Activated CD8-positive, alpha-beta memory T cell treated with anti-CD3 and anti-CD28 coated beads, Interleukin-2, amount 50 U/mL, for 24 hours (primary cell): ENCODE data around the gene GIPC2.

Experiments used
- DNase-seq: peaks from one replicate; pipeline ENCODE4 v3.0.0-alpha.2; 2020; ENCODE audit errors: extremely low read depth

The GIPC2 gene

GRCh38 chr1:78145105-78145580 lies 99.4 kb downstream of the GIPC2 start:
- DNase-seq = no peak

DNA sequence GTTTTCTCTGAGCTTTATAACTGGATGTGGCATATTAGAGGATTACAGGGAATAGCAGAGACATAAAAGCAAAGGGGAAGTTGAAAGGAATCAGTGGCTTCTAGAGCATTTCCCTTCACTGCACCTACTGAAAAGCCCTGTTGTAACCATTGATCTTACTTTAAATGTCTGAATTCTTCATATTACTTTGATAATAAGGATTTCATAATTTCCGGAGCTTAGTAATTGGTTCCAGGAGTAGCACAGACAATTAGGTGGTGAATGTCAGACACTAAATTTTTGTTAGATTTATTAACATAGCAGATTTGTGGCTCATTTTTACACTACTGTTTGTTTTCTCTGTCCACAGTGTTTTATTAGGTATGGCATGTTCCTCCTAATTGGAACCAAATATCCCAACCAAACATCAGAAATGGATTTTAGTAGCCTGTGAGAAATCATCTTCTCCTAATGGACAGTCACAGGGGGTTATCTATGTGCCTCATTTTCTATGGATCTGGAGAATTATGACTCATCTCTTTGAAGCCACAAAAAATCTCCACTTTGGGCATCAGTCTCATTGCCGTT lies 100.5 kb downstream of the GIPC2 start:
- no peak for DNase-seq

- no peak for DNase-seq
Measured at GRCh38 chr1:78147031-78147430, 101.3 kb downstream of the GIPC2 start.

DNA sequence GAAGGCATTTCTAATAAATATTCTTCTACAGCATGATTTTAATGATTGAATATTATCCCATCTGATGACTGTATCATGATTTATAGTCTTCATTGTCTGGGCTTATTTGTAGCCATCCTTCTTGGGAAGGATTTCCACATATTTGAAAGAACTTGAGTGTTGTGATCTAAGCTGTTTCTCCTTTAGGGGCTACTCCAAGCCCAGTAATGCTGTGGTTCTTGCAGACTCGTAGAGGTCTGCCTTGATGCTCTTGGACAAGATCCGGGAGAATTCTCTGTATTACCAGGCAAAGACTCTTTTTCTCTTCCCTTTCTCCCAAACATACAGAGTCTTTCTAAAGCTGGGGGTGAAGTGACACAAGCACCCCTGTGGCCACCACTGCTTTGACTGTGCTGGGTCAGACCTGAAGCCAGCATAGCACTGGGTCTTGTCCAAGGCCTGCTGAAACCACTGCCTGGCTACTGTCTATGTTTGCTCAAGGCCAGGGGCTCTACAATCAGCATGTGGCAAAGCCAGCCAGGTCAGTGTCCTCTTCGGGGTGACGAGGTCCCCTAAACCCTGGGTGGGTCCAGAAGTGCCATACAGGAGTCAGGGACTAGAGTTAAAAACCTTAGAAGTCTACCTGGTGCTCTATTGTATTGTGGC lies 107.4 kb downstream of the GIPC2 start:
- DNase-seq = no peak

GRCh38 chr1:78155121-78155520 lies 109.4 kb downstream of the GIPC2 start:
- DNase-seq = no peak

DNA sequence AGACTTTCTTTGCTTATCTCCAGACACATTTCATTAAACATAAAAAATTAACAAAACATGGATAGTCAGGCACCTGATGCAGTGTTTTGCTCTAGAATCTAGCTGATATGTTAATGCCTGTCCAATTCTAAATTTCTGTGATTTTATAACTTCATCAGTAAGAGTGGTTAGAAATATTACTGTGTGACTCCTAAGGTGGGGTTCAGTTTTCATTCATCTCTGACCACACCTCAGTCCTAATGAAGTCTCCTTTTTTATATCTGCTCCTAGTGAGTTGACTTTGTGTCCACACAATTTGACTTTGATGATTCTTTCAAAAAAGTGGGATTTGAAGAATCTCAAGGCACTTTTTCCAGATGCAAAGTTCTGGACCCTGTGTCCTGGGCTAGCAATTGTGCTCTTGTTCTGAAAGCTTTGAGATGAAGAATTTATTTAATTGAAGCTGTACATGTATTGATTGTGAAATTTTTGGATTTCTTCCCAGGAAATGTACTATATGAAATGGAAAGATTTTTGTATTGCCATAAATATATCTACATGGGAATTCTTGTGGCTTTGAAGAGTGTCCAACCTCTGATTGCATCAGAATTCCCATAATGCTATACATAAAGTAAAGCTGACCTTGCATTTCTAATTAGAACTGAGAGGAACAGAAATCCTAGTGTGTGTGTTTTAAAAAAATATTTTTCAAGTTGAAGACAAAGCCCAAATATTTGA lies 111.2 kb downstream of the GIPC2 start:
- no peak for DNase-seq

GRCh38 chr1:78165816-78166215 lies 120.0 kb downstream of the GIPC2 start:
- DNase-seq = no peak

DNA sequence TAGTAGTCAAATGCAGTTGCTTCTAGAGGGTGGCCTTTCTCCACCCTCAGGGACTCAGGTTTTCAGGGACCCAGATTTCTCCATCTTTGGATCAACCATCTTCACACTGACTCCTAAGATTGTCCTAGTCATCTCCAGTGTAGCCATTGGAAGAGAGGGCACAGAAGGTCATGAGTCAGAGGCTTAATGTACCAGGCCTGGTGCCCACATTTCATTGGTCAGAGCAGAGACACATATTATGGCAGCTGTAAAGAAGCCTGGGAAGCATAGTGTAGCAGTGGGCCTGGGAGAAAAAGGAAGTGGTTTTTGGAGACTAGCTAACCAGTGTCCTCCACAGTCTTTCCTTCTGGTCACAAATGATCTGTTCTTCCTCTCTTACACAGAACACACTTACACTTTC lies 122.5 kb downstream of the GIPC2 start:
- DNase-seq = no peak

DNA sequence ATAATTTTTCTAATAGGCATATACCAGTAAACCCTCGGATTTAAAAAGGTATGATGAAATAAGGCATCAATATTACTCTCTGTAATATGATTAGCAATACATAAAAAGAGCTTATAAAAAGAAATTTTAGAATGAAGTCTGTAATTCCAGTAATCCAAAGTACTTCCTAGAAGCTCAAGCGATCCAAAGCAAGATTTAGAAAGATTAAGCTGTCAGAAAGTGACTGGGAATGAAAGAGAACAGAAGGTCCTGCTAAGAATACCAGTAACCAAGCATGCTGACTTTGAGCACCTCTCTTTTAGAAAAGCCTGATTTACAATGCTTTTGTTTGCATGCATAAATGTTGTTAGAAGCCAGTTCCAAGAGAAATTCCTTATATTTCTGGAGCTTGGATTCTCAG lies 125.1 kb downstream of the GIPC2 start:
- no peak for DNase-seq

GRCh38 chr1:78171736-78172590 lies 126.2 kb downstream of the GIPC2 start:
- DNase-seq = no peak

DNA sequence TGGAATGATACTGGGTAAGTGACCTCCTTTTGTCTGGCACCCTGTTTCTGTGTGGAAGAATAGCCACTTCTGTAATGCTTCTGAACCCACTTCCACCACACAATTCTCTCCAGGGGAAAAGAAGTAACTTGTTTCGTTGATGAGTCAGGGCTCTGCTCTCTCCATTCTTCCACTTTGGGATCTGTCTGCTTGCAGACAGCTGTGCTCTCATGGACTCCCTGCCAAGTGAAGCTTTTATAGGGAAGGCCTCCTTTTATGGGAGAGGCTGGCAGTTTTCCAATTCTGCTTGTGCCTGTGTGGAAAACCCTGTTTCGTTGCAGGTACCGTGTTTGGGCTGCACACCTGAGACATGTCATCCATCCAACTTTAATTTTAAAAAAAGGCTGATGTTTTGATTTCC lies 130.7 kb downstream of the GIPC2 start:
- DNase-seq = no peak

- no peak for DNase-seq
Measured at GRCh38 chr1:78177708-78178270, 132.0 kb downstream of the GIPC2 start.

- DNase-seq = no peak
Measured at GRCh38 chr1:78178816-78179215, 133.1 kb downstream of the GIPC2 start.

- DNase-seq = no peak
Measured at GRCh38 chr1:78184460-78185072, 138.8 kb downstream of the GIPC2 start.
